GM19025 (cell line): Measurements from ENCODE around the gene MYH6.
"Not testable (repeated sequence)": the region's sequence is repeated elsewhere in the genome, so short reads cannot be mapped to it uniquely, and the experiment has no call there.

Experiments used
- ATAC-seq: cut with Tn5 transposase; IDR thresholded peaks from one replicate; pipeline ENCODE4 v1.9.1; 2021; ENCODE audit warnings: mild to moderate bottlenecking, low read depth, moderate library complexity; ENCODE audit not compliant: unreplicated experiment

Gene MYH6

GRCh38 chr14:23436327-23437132, 28.5 kb upstream of the MYH6 start:
- no peak for ATAC-seq

- ATAC-seq = no peak
Measured at GRCh38 chr14:23435543-23436326, 27.7 kb upstream of the MYH6 start, which contains the start of gene MYH7. Gene MYH7 (minus strand): TSS chr14:23435660. CDS start chr14:23433732, 1,928 bp downstream.

- no peak for ATAC-seq
Measured at GRCh38 chr14:23434488-23435222, 26.6 kb upstream of the MYH6 start.

- no peak for ATAC-seq
Measured at GRCh38 chr14:23433457-23433856, 25.4 kb upstream of the MYH6 start.

- ATAC-seq = no peak
Measured at GRCh38 chr14:23432946-23433345, 24.9 kb upstream of the MYH6 start.

GRCh38 chr14:23432102-23432925, 24.2 kb upstream of the MYH6 start:
- ATAC-seq = no peak

GRCh38 chr14:23431486-23431885, 23.4 kb upstream of the MYH6 start:
- no peak for ATAC-seq

- no peak for ATAC-seq
Measured at GRCh38 chr14:23430723-23431085, 22.6 kb upstream of the MYH6 start.

- no peak for ATAC-seq
Measured at GRCh38 chr14:23430016-23430722, 22.1 kb upstream of the MYH6 start.

- ATAC-seq = no peak
Measured at GRCh38 chr14:23428686-23429495, 20.8 kb upstream of the MYH6 start.

GRCh38 chr14:23425798-23426197, 17.7 kb upstream of the MYH6 start:
- ATAC-seq = not testable (repeated sequence)

- no peak for ATAC-seq
Measured at GRCh38 chr14:23425169-23425568, 17.1 kb upstream of the MYH6 start.

- ATAC-seq = no peak
Measured at GRCh38 chr14:23423657-23424056, 15.6 kb upstream of the MYH6 start.

- ATAC-seq = no peak
Measured at GRCh38 chr14:23421594-23421993, 13.5 kb upstream of the MYH6 start.

- ATAC-seq = not testable (repeated sequence)
Measured at GRCh38 chr14:23419646-23420045, 11.6 kb upstream of the MYH6 start.

GRCh38 chr14:23418021-23418420, 9.9 kb upstream of the MYH6 start:
- ATAC-seq = no peak

- not testable (repeated sequence) for ATAC-seq
Measured at GRCh38 chr14:23417269-23417668, 9.2 kb upstream of the MYH6 start.

GRCh38 chr14:23416801-23417200, 8.7 kb upstream of the MYH6 start:
- ATAC-seq = no peak
